B cell (primary cell): Measurements from ENCODE around the gene CHRNA4. TPM values are rescaled to one million over a fixed set of nuclear protein-coding genes. Genes with fewer than 3 reads are reported as not detected.

Source experiments
- ATAC-seq: fragments of 200-7000 bp; cut with Tn5 transposase; one replicate; pipeline ENCODE4 v1.10.0; 2021; ENCODE audit warnings: low read depth, mild to moderate bottlenecking, moderate number of reproducible peaks, moderate library complexity
- CTCF ChIA-PET: fragments of 350-600 bp; sonication (Branson Sonifier 250); formaldehyde crosslinking; loops from one replicate; lab custom pipeline; 2021; ENCODE audit warnings: antibody characterized with exemption, inconsistent platforms; lab: Charles Lee
- POLR2A ChIA-PET: fragments of 350-600 bp; sonication (Branson Sonifier 250); formaldehyde crosslinking; loops from one replicate; lab custom pipeline; 2021; ENCODE audit warnings: antibody characterized with exemption; lab: Charles Lee
- DNase-seq: peaks from one replicate; pipeline ENCODE4 v3.0.0; 2013
- H2AFZ ChIP-seq: 2 replicates; pipeline ENCODE4 v1.6.1; 2012; ENCODE audit warnings: mild to moderate bottlenecking, low read depth, low read length; ENCODE audit not compliant: insufficient read depth, poor library complexity, severe bottlenecking
- H3K27ac ChIP-seq, 2 donors: 1 replicate in 1 of 2; 2 replicates in 1 of 2; pipeline ENCODE4 v1.5.1; 2012 to 2013; ENCODE audit warnings: low read length in 2 of 2, mild to moderate bottlenecking in 2 of 2, moderate library complexity in 1 of 2
- H3K27me3 ChIP-seq, 4 experiments: fragments of 200-600 bp in 1 of 4; sonication (generic) in 1 of 4; replicated peaks in 1 of 4; 1 replicate in 2 of 4; 2 replicates in 2 of 4; pipeline versions ENCODE4 v1.6.1 to v1.7.0; 2013 to 2016; ENCODE audit warnings: low read length in 3 of 4, mild to moderate bottlenecking in 2 of 4, mixed read lengths in 1 of 4, moderate library complexity in 1 of 4; ENCODE audit not compliant: insufficient read depth in 4 of 4, control insufficient read depth in 3 of 4; ENCODE audit errors: control extremely low read depth in 1 of 4
- H3K36me3 ChIP-seq, 2 experiments: replicated peaks in 1 of 2; 1 replicate in 1 of 2; 2 replicates in 1 of 2; pipeline versions ENCODE4 v1.6.1 to v1.7.1; 2013; ENCODE audit warnings: low read length in 1 of 2; ENCODE audit not compliant: insufficient read depth in 2 of 2, control insufficient read depth in 1 of 2; ENCODE audit errors: control extremely low read depth in 1 of 2, extremely low read depth in 1 of 2
- H3K4me1 ChIP-seq, 2 donors: fragments of 200-600 bp in 1 of 2; sonication (generic) in 1 of 2; 1 replicate in 1 of 2; 2 replicates in 1 of 2; pipeline versions ENCODE4 v1.5.1 to v1.6.1; 2013 to 2017; ENCODE audit warnings: low read length in 2 of 2; ENCODE audit not compliant: control insufficient read depth in 2 of 2, insufficient read depth in 2 of 2
- H3K4me2 ChIP-seq: replicated peaks from 2 replicates; pipeline ENCODE3; 2012; ENCODE audit warnings: mild to moderate bottlenecking, low read depth, low read length; ENCODE audit not compliant: poor library complexity, severe bottlenecking
- H3K4me3 ChIP-seq, 5 experiments: fragments of 200-600 bp in 1 of 5; sonication (generic) in 1 of 5; 1 replicate in 3 of 5; 2 replicates in 2 of 5; pipeline versions ENCODE4 v1.5.1 to v1.7.0; 2011 to 2016; ENCODE audit warnings: low read length in 4 of 5, mild to moderate bottlenecking in 4 of 5, low read depth in 2 of 5, control low read depth in 1 of 5, moderate library complexity in 1 of 5; ENCODE audit not compliant: insufficient read depth in 1 of 5; ENCODE audit errors: control extremely low read depth in 1 of 5, extremely low read depth in 1 of 5
- H3K79me2 ChIP-seq: fragments of 200-600 bp; sonication (generic); one replicate; pipeline ENCODE4 v1.6.0; 2016; ENCODE audit warnings: low read length; ENCODE audit not compliant: control insufficient read depth, insufficient read depth
- H3K9ac ChIP-seq: fragments of 200-600 bp; sonication (generic); 2 replicates; pipeline ENCODE4 v1.6.1; 2017; ENCODE audit warnings: mild to moderate bottlenecking, low read length, moderate library complexity
- H3K9me3 ChIP-seq, 3 donors: one replicate each; pipeline versions ENCODE4 v1.6.1 to v1.7.1; 2013; ENCODE audit warnings: low read length in 2 of 3; ENCODE audit not compliant: control insufficient read depth in 2 of 3, insufficient read depth in 1 of 3; ENCODE audit errors: control extremely low read depth in 1 of 3
- H4K20me1 ChIP-seq: 2 replicates; pipeline ENCODE4 v1.6.0; 2012; ENCODE audit warnings: mild to moderate bottlenecking, low read length; ENCODE audit not compliant: insufficient read depth, control insufficient read depth, poor library complexity, severe bottlenecking
- H3K27ac Mint-ChIP-seq: one replicate; pipeline ENCODE4 v1.8.0; 2021; ENCODE audit warnings: mixed read lengths
- H3K27me3 Mint-ChIP-seq: one replicate; pipeline ENCODE4 v1.8.0; 2021; ENCODE audit warnings: mixed read lengths
- H3K4me1 Mint-ChIP-seq: one replicate; pipeline ENCODE4 v1.8.0; 2021; ENCODE audit warnings: mixed read lengths
- H3K4me3 Mint-ChIP-seq: one replicate; pipeline ENCODE4 v1.8.0; 2021; ENCODE audit warnings: mixed read lengths
- H3K9me3 Mint-ChIP-seq: one replicate; pipeline ENCODE4 v1.8.0; 2022; ENCODE audit warnings: mixed read lengths; ENCODE audit not compliant: insufficient read depth
- EZH2 ChIP-seq: IDR thresholded peaks from 2 replicates; pipeline ENCODE4 v1.6.1; 2012; ENCODE audit warnings: borderline replicate concordance, low read depth, mild to moderate bottlenecking, moderate library complexity, low read length; ENCODE audit not compliant: insufficient read depth, poor library complexity, severe bottlenecking
- WGBS: methylation state at CpG from one replicate; pipeline ENCODE4 v1.1.5; 2013; ENCODE audit warnings: missing lambda C conversion rate; ENCODE audit not compliant: insufficient coverage; 5-methylcytosine and 5-hydroxymethylcytosine counted together
- intact Hi-C: fragments of 100-400 bp; cut with micrococcal nuclease; formaldehyde crosslinking; loops from one replicate; pipeline ENCODE4 v1.10.0; 2022
- polyA plus RNA-seq: library from polyadenylated mRNA; depleted of rRNA; stranded (reverse); fragments of >200 nt; gene quantifications from 2 replicates; pipeline ENCODE4 v1.2.3, GENCODE V29; 2012
- total RNA-seq, 2 donors: library from RNA; stranded (reverse); fragments of 120-200 nt in 1 of 2; gene quantifications; 1 replicate in 1 of 2; 2 replicates in 1 of 2; pipeline versions ENCODE4 v1.2.3 to v1.2.4, GENCODE V29; 2013 to 2022
- TF ChIP-seq, protein P1 (sequence below): fragments of 200-600 bp; IDR thresholded peaks from one replicate; pipeline ENCODE4 v1.8.0; 2022; ENCODE audit warnings: antibody characterized with exemption, mild to moderate bottlenecking

CHRNA4 gene
- total and polyA plus RNA-seq, 2 donors (not counting 1 experiment from before 2014, with no cell fraction given), result not detected

DNA sequence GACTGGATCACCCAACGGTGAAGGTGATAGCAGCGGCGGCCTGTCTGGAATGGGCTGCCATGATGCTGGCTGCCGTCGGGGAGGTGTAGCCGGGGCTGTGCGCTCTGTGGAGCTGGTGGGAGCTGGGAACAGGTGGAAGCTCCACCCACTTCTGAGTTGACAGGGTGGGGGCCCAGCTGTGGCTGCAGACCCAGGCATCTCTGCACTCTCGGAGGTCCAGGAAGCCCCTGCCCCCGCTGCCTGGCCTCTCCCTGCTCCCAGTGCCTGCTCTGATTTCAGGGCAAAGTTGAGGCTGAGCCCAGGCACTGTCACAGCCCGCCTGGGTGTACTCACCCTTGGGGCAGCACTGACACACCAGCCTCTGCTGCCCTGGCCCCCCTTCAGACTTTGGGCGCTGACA lies 18.1 kb upstream of the CHRNA4 start:
- H3K4me1 Mint-ChIP-seq, result no peaks in the 10 kb centered on the region
- Histone ChIP-seq H4K20me1 (no peaks in the 10 kb centered on the region), H3K27me3 (peaks cover 0 to 25% (median 0%) of the 10 kb centered on the region in 4 experiments), H3K4me2 (no peak overlapping the region), H3K9me3 (peaks cover 0 to 17% (median 0%) of the 10 kb centered on the region in 3 donors), H3K36me3 (no peaks in the 10 kb centered on the region), H3K9ac (no peak overlapping the region), H3K79me2 (no peaks in the 10 kb centered on the region), H2AFZ (no peak overlapping the region), H3K4me3 (no peak overlapping the region), H3K4me1 (no peaks in the 10 kb centered on the region), H3K27ac (no peak overlapping the region)
- no peak for TF ChIP-seq EZH2
- TF ChIP-seq, protein P1, sequence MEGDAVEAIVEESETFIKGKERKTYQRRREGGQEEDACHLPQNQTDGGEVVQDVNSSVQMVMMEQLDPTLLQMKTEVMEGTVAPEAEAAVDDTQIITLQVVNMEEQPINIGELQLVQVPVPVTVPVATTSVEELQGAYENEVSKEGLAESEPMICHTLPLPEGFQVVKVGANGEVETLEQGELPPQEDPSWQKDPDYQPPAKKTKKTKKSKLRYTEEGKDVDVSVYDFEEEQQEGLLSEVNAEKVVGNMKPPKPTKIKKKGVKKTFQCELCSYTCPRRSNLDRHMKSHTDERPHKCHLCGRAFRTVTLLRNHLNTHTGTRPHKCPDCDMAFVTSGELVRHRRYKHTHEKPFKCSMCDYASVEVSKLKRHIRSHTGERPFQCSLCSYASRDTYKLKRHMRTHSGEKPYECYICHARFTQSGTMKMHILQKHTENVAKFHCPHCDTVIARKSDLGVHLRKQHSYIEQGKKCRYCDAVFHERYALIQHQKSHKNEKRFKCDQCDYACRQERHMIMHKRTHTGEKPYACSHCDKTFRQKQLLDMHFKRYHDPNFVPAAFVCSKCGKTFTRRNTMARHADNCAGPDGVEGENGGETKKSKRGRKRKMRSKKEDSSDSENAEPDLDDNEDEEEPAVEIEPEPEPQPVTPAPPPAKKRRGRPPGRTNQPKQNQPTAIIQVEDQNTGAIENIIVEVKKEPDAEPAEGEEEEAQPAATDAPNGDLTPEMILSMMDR, result no peak
- H3K27ac Mint-ChIP-seq, result no peak overlapping the region
- intact Hi-C loops, result no loop called here
- ChIA-PET CTCF (no interaction called here), POLR2A (no interaction called here)
- H3K27me3 Mint-ChIP-seq, result peaks cover 21% of the 10 kb centered on the region
- DNase-seq (no peak), ATAC-seq (no peak)
- no peak overlapping the region for H3K4me3 Mint-ChIP-seq
- whole genome bisulfite sequencing, result 90% methylated on average over 10 of the region's 11 CpGs
- no peaks in the 10 kb centered on the region for H3K9me3 Mint-ChIP-seq

DNA sequence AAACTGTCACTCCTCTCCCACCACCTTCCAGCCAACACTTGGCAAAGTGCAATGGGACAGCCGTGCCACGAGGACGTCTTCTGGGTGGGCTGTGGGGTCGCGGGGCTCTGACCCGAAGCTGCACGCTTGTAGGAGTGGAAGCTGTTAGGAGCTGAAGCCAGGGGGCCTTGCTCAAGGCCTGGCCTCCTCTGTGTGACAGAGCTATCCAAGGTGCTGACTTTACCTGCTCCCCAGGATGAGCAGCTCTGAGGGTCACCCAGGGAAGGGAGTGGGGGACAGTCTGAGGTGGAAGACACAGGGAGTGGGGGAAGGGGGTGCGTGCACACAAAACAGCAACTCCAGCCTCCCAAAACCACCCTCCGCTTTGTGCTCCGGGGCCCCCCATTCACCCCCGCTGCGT lies 17.5 kb upstream of the CHRNA4 start:
- no peak overlapping the region for H3K4me2 ChIP-seq
- no peaks in the 10 kb centered on the region for H3K36me3 ChIP-seq
- H3K4me3 Mint-ChIP-seq, result no peak overlapping the region
- ChIA-PET POLR2A (no interaction called here), CTCF (no interaction called here)
- H4K20me1 ChIP-seq, result no peaks in the 10 kb centered on the region
- no peak overlapping the region for H3K4me3 ChIP-seq
- peaks cover 0 to 14% (median 0%) of the 10 kb centered on the region in 3 donors for H3K9me3 ChIP-seq
- H3K9me3 Mint-ChIP-seq, result no peaks in the 10 kb centered on the region
- no peak overlapping the region for H3K27ac Mint-ChIP-seq
- H3K27me3 Mint-ChIP-seq, result peaks cover 21% of the 10 kb centered on the region
- DNase-seq, result no peak
- WGBS, result 75% methylated on average over 8 of the region's 12 CpGs
- no peak overlapping the region for H2AFZ ChIP-seq
- no peaks in the 10 kb centered on the region for H3K79me2 ChIP-seq
- intact Hi-C loops, result no loop called here
- H3K9ac ChIP-seq, result no peak overlapping the region
- no peaks in the 10 kb centered on the region for H3K4me1 ChIP-seq
- ATAC-seq, result no peak
- H3K27ac ChIP-seq, result no peak overlapping the region
- no peaks in the 10 kb centered on the region for H3K4me1 Mint-ChIP-seq
- H3K27me3 ChIP-seq, result peaks cover 0 to 25% (median 0%) of the 10 kb centered on the region in 4 experiments
- TF ChIP-seq EZH2, result no peak
- TF ChIP-seq, protein P1, result no peak
